ENCODE data around the gene TCP1.
A peak's percentile ranks its signal among the peaks of the same experiment; 100 is the strongest.
"Not testable (repeated sequence)": the region's sequence is repeated elsewhere in the genome, so short reads cannot be mapped to it uniquely, and the experiment has no call there.

The TCP1 gene

DNA sequence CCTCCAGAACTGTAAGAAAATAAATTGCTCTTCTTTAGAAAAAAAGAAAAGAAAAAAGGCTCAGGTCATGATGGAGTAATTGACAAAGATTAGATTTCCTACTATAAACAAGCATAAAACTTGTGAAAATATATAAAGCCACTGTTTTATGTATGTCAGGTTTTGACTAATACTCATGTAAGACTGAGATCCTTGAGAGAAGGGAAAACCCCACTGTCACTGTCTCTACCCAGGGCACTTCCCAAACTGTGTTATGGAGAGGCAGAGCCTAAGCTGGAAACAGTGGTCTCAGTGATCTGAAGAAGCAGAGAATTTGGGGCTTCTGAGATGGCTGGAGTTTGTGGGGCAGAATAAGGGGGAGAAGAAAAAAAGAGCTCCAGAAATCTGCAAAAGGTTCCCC, 19.9 kb downstream of the TCP1 start:
- DNase-seq = no peak

- DNase-seq = no peak
These were observed 22.5 kb downstream of the TCP1 start for GRCh38 chr6:159766906-159767305.

DNA sequence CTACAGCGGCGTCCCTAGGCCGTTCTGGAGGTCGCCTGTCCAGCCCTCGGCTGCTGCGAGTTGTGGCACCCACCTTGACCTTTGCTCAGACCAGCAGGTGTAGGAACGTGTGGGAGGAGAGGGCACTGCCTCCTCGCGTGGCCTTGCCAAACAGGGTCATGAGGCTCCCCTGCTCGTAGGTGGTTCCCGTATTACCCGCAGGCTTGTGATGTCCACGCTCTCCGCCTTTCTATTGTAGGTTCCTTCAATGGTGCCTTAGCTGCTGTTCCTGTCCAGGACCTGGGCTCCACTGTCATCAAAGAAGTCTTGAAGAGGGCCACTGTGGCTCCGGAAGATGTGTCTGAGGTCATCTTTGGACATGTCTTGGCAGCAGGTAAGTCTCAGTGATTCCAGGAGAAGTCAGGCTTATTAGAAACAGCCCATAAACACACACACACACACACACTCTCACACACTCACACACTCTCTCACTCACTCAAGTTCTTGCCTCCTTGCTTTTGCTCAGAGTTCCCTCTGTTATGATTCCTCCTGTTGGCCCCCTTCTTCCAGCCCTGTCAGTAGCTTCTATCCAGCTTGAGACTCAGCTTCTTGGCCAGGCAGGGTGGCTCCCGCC, 26.6 kb downstream of the TCP1 start:
- no peak for DNase-seq

GRCh38 chr6:159761873-159762680, 27.3 kb downstream of the TCP1 start, which contains the start of gene ACAT2:
Gene ACAT2, plus strand, starts transcription at chr6:159762045. Its CDS starts 43 bp downstream, at chr6:159762088.
- DNase-seq = peak; percentile 76

- no peak for DNase-seq
These were observed 28.1 kb downstream of the TCP1 start for GRCh38 chr6:159761129-159761872.

DNA sequence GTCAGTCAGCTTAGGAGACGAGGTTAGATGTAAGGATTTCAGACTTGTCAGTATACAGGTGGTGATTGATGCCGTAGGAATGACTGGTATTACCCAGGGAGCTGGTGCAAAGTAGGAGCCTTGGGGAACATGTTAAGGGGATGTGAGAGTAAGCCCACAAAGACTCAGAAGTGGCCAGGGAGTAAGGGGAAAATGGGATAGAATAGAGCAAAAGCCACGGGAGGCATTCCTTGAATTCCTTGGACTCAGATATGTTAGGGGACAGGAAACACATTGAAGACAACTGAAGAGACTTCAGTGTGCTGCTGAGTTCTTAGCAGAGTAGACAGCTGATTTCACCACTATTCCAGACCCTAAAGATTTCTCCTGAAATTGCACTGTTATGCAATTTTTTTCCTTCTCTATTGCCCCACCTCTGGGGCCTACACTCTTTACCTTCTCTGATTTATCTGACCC, 28.8 kb downstream of the TCP1 start:
- DNase-seq = no peak

- DNase-seq = no peak
These were observed 29.8 kb downstream of the TCP1 start for GRCh38 chr6:159759645-159760044.

GRCh38 chr6:159758031-159759001, 31.1 kb downstream of the TCP1 start:
- no peak for DNase-seq

DNA sequence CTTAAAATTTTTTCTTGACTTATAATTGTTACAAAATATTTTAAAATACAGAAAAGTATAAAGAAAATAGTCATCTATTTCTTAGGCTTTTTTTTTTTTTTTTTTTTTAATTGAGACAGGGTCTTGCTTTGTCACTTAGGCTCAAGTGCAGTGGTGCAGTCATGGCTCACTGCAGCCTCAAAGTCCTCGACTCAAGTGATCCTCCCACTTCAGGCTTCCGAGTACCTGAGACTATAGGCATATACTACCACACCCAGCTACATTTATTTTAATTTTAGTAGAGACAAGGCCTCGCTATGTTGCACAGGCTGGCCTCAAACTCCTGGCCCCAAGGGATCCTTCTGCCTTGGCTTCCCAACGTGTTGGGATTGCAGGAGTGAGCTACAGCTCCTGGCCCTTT, 32.9 kb downstream of the TCP1 start:
- no peak for DNase-seq

GRCh38 chr6:159754959-159755914, 34.2 kb downstream of the TCP1 start:
- DNase-seq = no peak

DNA sequence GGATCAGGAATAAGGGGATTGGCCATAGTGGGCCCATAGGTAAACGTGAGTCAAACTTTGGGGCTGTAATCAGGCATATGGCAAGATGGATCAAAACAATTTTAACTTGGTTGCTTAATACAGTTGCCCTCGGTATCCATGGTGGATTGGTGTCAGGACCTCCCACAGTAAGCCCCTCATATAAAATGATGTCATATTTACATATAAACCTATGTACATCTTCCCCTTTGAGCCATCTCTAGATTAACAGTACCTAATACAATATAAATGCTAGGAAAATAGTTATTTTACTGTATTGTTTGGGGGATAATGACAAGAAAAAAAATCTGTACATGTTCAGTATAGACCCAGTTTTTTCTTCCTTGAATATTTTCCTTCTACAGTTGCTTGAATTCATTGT, 35.0 kb downstream of the TCP1 start:
- no peak for DNase-seq

DNA sequence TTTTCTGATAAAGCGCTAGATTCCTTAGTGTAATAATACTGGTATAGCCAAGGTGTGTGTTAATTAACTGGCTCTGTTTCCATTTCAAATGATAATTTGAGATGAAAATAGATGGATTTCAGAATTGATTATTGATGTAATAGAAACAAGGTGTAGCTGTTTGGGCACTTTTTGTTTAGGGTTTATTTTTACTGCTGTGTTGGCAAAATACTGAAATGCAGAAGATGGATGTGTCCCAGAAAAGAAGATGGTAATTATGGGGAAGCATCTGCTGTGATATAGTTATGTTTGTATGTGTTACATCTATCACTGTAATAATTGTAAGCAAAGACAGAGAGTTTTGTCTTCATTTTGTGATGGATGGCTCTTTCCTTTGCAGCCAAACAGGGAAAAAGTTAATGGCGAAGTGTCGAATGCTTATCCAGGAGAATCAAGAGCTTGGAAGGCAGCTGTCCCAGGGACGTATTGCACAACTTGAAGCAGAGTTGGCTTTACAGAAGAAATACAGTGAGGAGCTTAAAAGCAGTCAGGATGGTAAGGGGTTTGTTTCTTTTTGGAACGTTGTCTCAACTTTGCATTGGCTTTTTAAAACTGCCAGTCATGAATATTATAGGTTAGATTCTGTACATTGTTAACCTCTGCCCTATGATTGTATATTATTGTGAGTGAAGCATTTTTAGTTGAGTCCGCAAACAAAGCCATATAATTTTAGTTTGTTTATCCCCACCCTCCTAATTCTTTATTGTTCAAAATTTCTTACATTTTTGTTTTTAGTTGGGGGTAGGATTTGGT, 36.1 kb downstream of the TCP1 start:
- no peak for DNase-seq

DNA sequence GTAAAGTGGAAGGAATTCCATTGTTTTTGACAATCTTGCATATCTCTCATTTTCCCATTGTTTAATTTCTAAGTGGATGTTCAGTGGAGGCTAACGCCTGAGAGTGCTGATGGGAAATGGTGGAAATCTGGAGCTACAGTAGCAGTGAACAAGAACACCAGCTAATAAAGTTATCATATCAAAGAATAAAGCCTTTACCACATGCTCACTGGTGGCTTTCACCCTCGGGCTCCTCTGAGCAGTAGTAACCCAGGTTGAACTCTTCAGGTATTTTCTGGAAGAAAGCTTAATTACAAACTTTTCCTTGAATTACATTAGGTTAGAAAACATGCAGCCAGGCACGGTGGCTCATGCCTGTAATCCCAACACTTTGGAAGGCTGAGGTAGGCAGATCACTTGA, 38.0 kb downstream of the TCP1 start:
- DNase-seq = no peak

GRCh38 chr6:159748127-159748526, 41.3 kb downstream of the TCP1 start:
- DNase-seq = not testable (repeated sequence)

GRCh38 chr6:159746759-159747158, 42.6 kb downstream of the TCP1 start:
- no peak for DNase-seq

- DNase-seq = no peak
These were observed 44.3 kb downstream of the TCP1 start for GRCh38 chr6:159745081-159745480.

DNA sequence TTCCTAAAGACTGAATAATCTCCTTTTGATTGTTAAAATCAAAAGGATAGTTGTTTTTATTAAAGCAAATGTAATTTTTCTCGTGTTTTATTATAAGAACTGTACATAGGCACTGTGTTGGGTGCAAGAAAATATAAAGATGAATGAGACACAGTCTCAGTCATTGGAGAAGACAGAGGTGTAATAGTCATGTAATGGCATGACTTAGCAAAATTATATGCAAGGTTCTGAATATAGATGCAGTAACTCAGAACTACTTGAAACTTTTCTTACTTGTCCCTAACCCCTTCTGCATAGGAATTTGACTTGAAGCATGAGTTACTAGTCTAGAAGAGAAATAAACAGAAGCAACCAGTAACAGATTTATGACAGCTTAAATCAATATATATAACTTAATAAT, 47.2 kb downstream of the TCP1 start:
- DNase-seq = no peak

DNA sequence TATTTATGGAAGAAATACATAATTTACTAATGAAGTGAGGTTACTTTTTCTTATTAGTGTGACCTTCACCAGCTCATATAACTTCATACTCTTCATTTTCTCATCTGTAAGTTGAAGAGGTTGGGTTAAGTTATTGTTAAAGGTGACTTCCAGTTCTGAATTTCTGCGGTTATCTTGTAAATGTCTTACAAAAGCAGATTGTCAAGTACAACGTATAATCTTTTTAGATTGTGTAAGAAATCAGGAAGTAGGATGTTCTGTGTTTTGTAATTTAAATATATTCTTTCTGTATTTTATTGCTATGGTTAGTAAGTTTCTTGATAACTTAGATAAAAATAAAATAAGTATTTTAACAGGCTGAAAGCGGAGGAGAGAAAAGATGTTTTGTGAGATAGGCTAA, 50.1 kb downstream of the TCP1 start:
- DNase-seq = no peak

- no peak for DNase-seq
These were observed 52.5 kb downstream of the TCP1 start for GRCh38 chr6:159736908-159737307.

DNA sequence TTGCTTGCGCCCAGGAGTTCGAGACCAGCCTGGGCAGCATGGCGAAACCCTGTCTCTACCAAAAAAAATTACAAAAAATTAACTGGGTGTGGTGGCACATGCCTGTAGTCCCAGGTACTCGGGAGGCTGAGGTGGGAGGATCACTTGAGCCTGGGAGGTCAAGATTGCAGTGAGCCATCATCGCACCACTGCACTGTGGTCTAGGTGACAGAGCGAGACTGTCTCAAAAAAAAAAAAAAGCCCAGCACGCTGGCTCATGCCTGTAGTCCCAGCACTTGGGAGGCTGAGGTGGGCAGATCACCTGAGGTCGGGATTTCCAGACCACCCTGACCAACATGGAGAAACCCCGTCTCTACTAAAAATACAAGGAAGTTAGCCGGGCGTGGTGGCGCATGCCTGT, 56.0 kb downstream of the TCP1 start:
- DNase-seq = not testable (repeated sequence)
